ENCODE results near the gene SNX25.
"Not testable (repeated sequence)": the region's sequence is repeated elsewhere in the genome, so short reads cannot be mapped to it uniquely, and the experiment has no call there.

Gene SNX25

GRCh38 chr4:185238215-185238681 is 28.9 kb downstream of the SNX25 start:
- H3K9ac ChIP-seq (ENCODE audit: low read length) = no peak overlapping the region
- H3K27me3 ChIP-seq (ENCODE audit: insufficient read depth, low read length) = no peaks in the 10 kb centered on the region
- H3K4me2 ChIP-seq (ENCODE audit: low read length) = no peak overlapping the region
- no peak overlapping the region for H3K27ac ChIP-seq (ENCODE audit: low read depth, low read length, poor library complexity, severe bottlenecking)
- H3F3A ChIP-seq (ENCODE audit: insufficient read depth, low read length) = no peaks in the 10 kb centered on the region
- peaks cover 12% of the 10 kb centered on the region for H3K9me3 ChIP-seq (ENCODE audit: low read length)
- no peak overlapping the region for H3K4me3 ChIP-seq (ENCODE audit: low read depth, low read length, poor library complexity, severe bottlenecking)
- TF ChIP-seq, protein P1, sequence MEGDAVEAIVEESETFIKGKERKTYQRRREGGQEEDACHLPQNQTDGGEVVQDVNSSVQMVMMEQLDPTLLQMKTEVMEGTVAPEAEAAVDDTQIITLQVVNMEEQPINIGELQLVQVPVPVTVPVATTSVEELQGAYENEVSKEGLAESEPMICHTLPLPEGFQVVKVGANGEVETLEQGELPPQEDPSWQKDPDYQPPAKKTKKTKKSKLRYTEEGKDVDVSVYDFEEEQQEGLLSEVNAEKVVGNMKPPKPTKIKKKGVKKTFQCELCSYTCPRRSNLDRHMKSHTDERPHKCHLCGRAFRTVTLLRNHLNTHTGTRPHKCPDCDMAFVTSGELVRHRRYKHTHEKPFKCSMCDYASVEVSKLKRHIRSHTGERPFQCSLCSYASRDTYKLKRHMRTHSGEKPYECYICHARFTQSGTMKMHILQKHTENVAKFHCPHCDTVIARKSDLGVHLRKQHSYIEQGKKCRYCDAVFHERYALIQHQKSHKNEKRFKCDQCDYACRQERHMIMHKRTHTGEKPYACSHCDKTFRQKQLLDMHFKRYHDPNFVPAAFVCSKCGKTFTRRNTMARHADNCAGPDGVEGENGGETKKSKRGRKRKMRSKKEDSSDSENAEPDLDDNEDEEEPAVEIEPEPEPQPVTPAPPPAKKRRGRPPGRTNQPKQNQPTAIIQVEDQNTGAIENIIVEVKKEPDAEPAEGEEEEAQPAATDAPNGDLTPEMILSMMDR (IDR thresholded peaks at IDR 0.05; ENCODE audit: low read length) = no peak
- no peak for TF ChIP-seq EZH2 (IDR thresholded peaks at IDR 0.05; ENCODE audit: borderline replicate concordance, low read length)
- no peak overlapping the region for H2AFZ ChIP-seq (ENCODE audit: low read length)
- H3K9me2 ChIP-seq (ENCODE audit: low read depth, low read length) = no peaks in the 10 kb centered on the region
- H3K4me1 ChIP-seq (ENCODE audit: insufficient read depth, low read length, severe bottlenecking) = no peaks in the 10 kb centered on the region
- H3K36me3 ChIP-seq (ENCODE audit: insufficient read depth, low read length) = peaks cover 37% of the 10 kb centered on the region
- peaks cover 42% of the 10 kb centered on the region for H3K79me2 ChIP-seq (ENCODE audit: insufficient read depth, low read length)
- no peaks in the 10 kb centered on the region for H4K20me1 ChIP-seq (ENCODE audit: insufficient read depth, low read length)

- peaks cover 3% of the 10 kb centered on the region for H3K4me1 ChIP-seq (ENCODE audit: insufficient read depth, low read length, severe bottlenecking)
- H3K4me3 ChIP-seq (ENCODE audit: low read depth, low read length, poor library complexity, severe bottlenecking) = no peak overlapping the region
- no peaks in the 10 kb centered on the region for H3K9me2 ChIP-seq (ENCODE audit: low read depth, low read length)
- peaks cover 37% of the 10 kb centered on the region for H3K36me3 ChIP-seq (ENCODE audit: insufficient read depth, low read length)
- no peak overlapping the region for H2AFZ ChIP-seq (ENCODE audit: low read length)
- no peak overlapping the region for H3K27ac ChIP-seq (ENCODE audit: low read depth, low read length, poor library complexity, severe bottlenecking)
- H3K9me3 ChIP-seq (ENCODE audit: low read length) = peaks cover 12% of the 10 kb centered on the region
- TF ChIP-seq, protein P1 (IDR thresholded peaks at IDR 0.05; ENCODE audit: low read length) = no peak
- no peak for TF ChIP-seq EZH2 (IDR thresholded peaks at IDR 0.05; ENCODE audit: borderline replicate concordance, low read length)
- no peaks in the 10 kb centered on the region for H3K27me3 ChIP-seq (ENCODE audit: insufficient read depth, low read length)
- no peaks in the 10 kb centered on the region for H4K20me1 ChIP-seq (ENCODE audit: insufficient read depth, low read length)
- H3K9ac ChIP-seq (ENCODE audit: low read length) = no peak overlapping the region
- H3F3A ChIP-seq (ENCODE audit: insufficient read depth, low read length) = no peaks in the 10 kb centered on the region
- no peak overlapping the region for H3K4me2 ChIP-seq (ENCODE audit: low read length)
- peaks cover 43% of the 10 kb centered on the region for H3K79me2 ChIP-seq (ENCODE audit: insufficient read depth, low read length)
These were observed 29.4 kb downstream of the SNX25 start for GRCh38 chr4:185238750-185239149.

DNA sequence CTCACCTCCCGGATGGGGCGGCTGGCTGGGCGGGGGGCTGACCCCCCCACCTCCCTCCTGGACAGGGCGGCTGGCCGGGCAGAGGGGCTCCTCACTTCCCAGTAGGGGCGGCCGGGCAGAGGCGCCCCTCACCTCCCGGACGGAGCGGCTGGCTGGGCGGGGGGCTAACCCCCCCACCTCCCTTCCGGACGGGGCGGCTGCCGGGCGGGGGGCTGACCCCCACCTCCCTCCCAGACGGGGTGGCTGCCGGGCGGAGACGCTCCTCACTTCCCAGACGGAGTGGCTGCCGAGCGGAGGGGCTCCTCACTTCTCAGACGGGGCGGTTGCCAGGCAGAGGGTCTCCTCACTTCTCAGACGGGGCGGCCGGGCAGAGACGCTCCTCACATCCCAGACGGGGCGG is 31.1 kb downstream of the SNX25 start:
- not testable (repeated sequence) for H3K4me3 ChIP-seq (ENCODE audit: low read depth, low read length, poor library complexity, severe bottlenecking); H3K4me2 ChIP-seq (ENCODE audit: low read length); H3K27ac ChIP-seq (ENCODE audit: low read depth, low read length, poor library complexity, severe bottlenecking); H3K9ac ChIP-seq (ENCODE audit: low read length); H4K20me1 ChIP-seq (ENCODE audit: insufficient read depth, low read length); H2AFZ ChIP-seq (ENCODE audit: low read length); H3F3A ChIP-seq (ENCODE audit: insufficient read depth, low read length); H3K27me3 ChIP-seq (ENCODE audit: insufficient read depth, low read length); H3K9me2 ChIP-seq (ENCODE audit: low read depth, low read length)
- Histone ChIP-seq H3K9me3 (ENCODE audit: low read length) (peaks cover 12% of the 10 kb centered on the region), H3K79me2 (ENCODE audit: insufficient read depth, low read length) (peaks cover 49% of the 10 kb centered on the region), H3K36me3 (ENCODE audit: insufficient read depth, low read length) (peaks cover 28% of the 10 kb centered on the region), H3K4me1 (ENCODE audit: insufficient read depth, low read length, severe bottlenecking) (peaks cover 20% of the 10 kb centered on the region)

DNA sequence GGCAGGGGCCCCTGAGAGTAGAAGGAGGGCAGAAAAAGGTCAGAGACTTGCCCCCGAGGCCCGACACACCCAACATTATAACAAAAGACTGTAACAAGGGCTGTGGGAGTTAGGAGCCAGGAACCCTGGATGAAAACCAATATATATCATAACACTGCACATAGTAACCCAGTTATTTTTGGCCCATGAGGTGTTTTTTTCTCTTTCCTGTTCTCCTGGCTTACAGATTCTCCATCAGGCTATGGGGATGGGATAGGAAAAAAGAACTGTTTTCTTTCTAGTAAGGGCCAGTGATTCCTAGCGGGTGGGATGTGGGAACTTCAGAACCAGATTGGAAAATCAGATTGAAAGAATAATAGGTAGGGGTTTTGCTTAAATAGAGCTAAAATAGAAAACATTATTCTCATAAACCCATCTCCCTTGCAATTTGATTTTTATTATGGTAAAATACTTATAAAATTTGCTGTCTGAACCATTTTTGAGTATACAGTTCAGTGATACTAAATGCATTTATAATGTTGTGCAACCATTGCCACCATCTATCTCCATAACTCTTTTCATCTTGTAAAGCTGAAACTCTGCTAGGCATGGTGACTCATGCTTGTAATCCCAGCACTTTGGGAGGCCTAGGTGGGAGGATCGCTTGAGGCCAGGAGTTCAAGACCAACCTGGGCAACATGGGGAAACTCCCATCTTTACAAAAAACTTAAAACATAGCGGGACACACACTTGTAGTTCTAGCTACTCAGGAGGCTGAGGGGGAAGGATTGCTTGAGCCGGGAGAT is 33.5 kb downstream of the SNX25 start:
- H4K20me1 ChIP-seq (ENCODE audit: insufficient read depth, low read length) = no peaks in the 10 kb centered on the region
- H3F3A ChIP-seq (ENCODE audit: insufficient read depth, low read length) = no peaks in the 10 kb centered on the region
- H3K79me2 ChIP-seq (ENCODE audit: insufficient read depth, low read length) = peaks cover 53% of the 10 kb centered on the region
- H3K27me3 ChIP-seq (ENCODE audit: insufficient read depth, low read length) = no peaks in the 10 kb centered on the region
- H3K4me3 ChIP-seq (ENCODE audit: low read depth, low read length, poor library complexity, severe bottlenecking) = no peak overlapping the region
- peak overlapping the region; percentile 27 for H3K27ac ChIP-seq (ENCODE audit: low read depth, low read length, poor library complexity, severe bottlenecking)
- H2AFZ ChIP-seq (ENCODE audit: low read length) = no peak overlapping the region
- peaks cover 12% of the 10 kb centered on the region for H3K9me3 ChIP-seq (ENCODE audit: low read length)
- no peak overlapping the region for H3K4me2 ChIP-seq (ENCODE audit: low read length)
- H3K4me1 ChIP-seq (ENCODE audit: insufficient read depth, low read length, severe bottlenecking) = peaks cover 45% of the 10 kb centered on the region
- H3K9me2 ChIP-seq (ENCODE audit: low read depth, low read length) = no peaks in the 10 kb centered on the region
- no peak for TF ChIP-seq EZH2 (IDR thresholded peaks at IDR 0.05; ENCODE audit: borderline replicate concordance, low read length)
- TF ChIP-seq, protein P1 (IDR thresholded peaks at IDR 0.05; ENCODE audit: low read length) = no peak
- H3K9ac ChIP-seq (ENCODE audit: low read length) = no peak overlapping the region
- H3K36me3 ChIP-seq (ENCODE audit: insufficient read depth, low read length) = peaks cover 23% of the 10 kb centered on the region
